ENCODE data around the gene JUN. TPM values are rescaled to one million over a fixed set of nuclear protein-coding genes. Genes with fewer than 3 reads are reported as not detected.
"Not testable (repeated sequence)": the region's sequence is repeated elsewhere in the genome, so short reads cannot be mapped to it uniquely, and the experiment has no call there.

The JUN gene
- total RNA-seq, 2 donors from 2014 or later, result 53.4 to 62.2 TPM

DNA sequence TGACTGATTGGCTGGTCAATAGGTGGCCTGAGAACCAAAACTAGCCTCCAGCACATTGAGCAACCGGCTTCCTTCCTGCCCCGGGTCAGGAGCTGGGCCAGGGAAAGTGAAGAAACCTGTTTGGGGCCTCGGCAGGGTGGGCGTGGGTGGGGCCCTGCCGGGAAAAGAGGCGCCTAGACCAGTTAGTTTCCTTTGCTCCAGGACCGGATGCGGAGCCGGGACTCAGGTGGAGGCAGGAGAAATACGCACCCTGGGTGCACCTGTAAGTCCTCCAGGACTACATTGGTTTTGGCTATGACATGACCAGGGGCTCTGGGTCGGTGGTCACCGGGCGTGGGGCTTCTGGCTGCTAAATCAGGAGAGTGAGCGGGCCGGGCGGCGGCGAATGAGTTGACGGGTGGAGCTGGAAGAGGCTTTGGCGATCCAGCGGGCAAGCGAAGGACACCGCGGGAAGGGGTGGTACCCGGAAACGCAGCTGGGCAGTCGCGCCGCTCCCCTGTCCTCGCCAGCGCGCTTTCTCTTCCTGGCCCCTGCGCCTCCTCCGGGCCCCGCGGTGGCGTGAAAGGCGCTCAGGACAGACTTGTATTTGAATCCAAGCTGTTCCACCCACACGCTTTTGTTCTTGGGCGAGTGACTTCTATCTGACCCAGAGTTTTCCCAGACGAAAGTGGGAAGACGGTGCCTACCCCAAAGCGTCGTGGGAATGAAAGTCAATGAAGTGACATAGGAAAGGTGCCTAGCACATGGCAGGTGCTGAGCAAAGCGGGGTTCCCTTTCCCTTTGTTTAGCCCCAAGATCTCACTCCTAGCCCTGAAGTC, 30.6 kb upstream of the JUN start:
- H3K4me1 Mint-ChIP-seq, result peaks cover 20% of the 10 kb centered on the region
- H3K27me3 Mint-ChIP-seq, result no peaks in the 10 kb centered on the region
- peak overlapping the region; percentile 87 for H3K4me3 Mint-ChIP-seq
- H3K27ac Mint-ChIP-seq, result no peak overlapping the region
- no peaks in the 10 kb centered on the region for H3K9me3 Mint-ChIP-seq
- H3K36me3 Mint-ChIP-seq (ENCODE audit: low read depth), result no peaks in the 10 kb centered on the region
- ATAC-seq (replicated peaks), result no peak

DNA sequence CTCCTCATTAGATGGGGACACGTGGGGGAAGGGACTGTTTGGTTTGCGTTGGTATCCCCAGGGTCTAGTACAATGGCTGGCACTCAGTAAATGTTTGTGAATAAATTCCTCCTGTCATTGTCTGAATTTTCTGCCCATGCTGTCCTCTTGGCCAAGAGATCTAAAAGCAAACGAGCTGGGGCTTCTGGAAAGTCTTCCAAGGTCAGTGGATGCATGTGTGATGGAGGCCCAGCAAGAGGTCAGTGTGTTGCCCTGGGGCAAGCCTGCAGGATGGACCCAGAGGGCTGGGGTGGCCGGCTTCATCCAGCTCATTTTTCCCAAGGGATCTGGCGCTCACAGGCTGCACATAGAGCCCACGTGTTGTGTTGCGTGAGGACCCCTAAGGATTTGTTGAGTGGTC, 30.0 kb upstream of the JUN start:
- H3K27ac Mint-ChIP-seq, result peak overlapping the region; percentile 66
- no peaks in the 10 kb centered on the region for H3K9me3 Mint-ChIP-seq
- peak overlapping the region; percentile 87 for H3K4me3 Mint-ChIP-seq
- peaks cover 24% of the 10 kb centered on the region for H3K4me1 Mint-ChIP-seq
- no peaks in the 10 kb centered on the region for H3K27me3 Mint-ChIP-seq
- no peak for ATAC-seq (replicated peaks)
- no peaks in the 10 kb centered on the region for H3K36me3 Mint-ChIP-seq (ENCODE audit: low read depth)

DNA sequence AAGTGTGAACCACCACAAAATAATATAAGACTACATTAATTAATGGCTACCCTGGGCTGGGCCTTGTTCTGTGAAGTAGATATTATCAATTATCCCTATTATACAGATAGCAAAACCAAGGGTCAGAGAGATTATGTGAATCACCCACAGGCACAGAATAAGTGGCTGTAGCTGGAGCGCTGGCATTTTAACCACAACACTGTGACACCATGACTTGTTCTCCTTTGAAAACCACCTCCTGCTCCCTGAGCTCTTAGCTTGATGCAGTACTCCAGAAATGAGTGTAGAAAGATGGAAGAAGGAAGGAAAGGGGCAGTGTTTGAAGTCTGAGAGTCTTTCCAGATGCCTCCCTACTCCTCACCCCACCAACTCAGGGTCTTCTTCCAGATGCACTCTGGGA, 29.5 kb upstream of the JUN start:
- peak overlapping the region; percentile 87 for H3K4me3 Mint-ChIP-seq
- peaks cover 24% of the 10 kb centered on the region for H3K4me1 Mint-ChIP-seq
- peak; percentile 64 for ATAC-seq (replicated peaks)
- H3K36me3 Mint-ChIP-seq (ENCODE audit: low read depth), result no peaks in the 10 kb centered on the region
- H3K27ac Mint-ChIP-seq, result peak overlapping the region; percentile 66
- no peaks in the 10 kb centered on the region for H3K9me3 Mint-ChIP-seq
- no peaks in the 10 kb centered on the region for H3K27me3 Mint-ChIP-seq

DNA sequence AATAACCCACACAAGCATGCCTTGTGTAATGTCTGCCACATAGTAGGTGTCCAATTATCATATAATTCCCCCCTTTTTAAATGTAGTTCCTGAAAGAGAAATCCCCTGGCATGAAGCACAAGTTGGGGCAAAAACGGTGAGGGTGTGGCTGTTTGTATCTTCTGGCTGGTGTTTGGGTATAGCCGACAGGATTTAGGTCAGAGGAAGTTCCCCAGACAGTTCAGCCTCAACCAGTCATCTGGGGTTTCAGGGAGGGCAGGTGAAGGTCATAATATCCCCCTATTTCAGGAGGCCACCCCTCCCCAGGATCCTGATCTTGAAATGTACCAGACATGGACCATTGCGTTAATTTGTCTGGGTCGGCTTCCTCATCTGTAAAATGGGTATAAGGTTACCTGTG, 29.1 kb upstream of the JUN start:
- no peaks in the 10 kb centered on the region for H3K9me3 Mint-ChIP-seq
- H3K36me3 Mint-ChIP-seq (ENCODE audit: low read depth), result no peaks in the 10 kb centered on the region
- peak overlapping the region; percentile 87 for H3K4me3 Mint-ChIP-seq
- peak; percentile 48 for ATAC-seq (replicated peaks)
- H3K4me1 Mint-ChIP-seq, result peaks cover 24% of the 10 kb centered on the region
- no peaks in the 10 kb centered on the region for H3K27me3 Mint-ChIP-seq
- H3K27ac Mint-ChIP-seq, result peak overlapping the region; percentile 66

DNA sequence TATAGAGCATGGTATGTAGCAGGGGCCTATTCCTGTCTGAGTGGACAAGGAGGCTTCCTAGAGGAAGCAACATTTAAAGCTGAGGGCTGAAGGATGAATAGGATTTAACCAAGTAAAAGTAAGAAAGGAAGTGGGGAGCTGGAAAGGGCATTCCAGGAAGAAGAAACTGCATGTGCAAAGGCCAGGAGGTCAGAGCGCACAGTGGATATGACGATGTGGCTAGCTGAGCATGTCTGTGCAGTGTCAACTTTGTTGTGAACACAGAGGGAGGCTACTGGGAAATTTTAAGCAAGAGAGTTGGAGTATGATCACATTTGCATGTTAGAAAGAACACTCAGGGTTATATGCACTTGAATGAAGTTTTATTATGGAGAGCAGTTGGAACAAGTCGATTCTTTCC, 28.6 kb upstream of the JUN start:
- Mint-ChIP-seq H3K9me3 (no peaks in the 10 kb centered on the region), H3K27ac (peak overlapping the region; percentile 66), H3K27me3 (no peaks in the 10 kb centered on the region), H3K36me3 (ENCODE audit: low read depth) (no peaks in the 10 kb centered on the region), H3K4me3 (peak overlapping the region; percentile 87), H3K4me1 (peaks cover 24% of the 10 kb centered on the region)
- no peak for ATAC-seq (replicated peaks)

DNA sequence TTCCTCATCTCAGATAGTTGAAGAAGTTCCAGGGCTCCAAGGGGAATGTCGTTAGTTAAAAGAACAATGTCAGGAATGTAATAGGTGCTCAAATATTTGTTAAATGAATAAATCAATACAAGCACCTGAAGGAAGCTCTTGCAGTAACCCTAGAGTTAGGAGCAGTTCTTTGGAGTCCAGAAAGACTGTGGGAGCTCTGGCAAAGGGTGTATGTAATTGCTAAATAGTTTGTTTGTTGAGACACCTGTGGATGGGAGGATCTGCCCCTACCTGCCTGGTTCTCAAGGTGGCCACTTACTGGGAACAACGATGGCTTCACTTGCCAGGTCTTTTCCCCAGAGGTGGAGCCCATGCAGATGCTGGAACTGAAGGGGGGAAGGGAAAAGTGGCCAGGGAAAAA, 27.5 kb upstream of the JUN start:
- no peaks in the 10 kb centered on the region for H3K36me3 Mint-ChIP-seq (ENCODE audit: low read depth)
- no peak for ATAC-seq (replicated peaks)
- H3K27me3 Mint-ChIP-seq, result no peaks in the 10 kb centered on the region
- peaks cover 24% of the 10 kb centered on the region for H3K4me1 Mint-ChIP-seq
- H3K4me3 Mint-ChIP-seq, result no peak overlapping the region
- H3K9me3 Mint-ChIP-seq, result no peaks in the 10 kb centered on the region
- no peak overlapping the region for H3K27ac Mint-ChIP-seq

DNA sequence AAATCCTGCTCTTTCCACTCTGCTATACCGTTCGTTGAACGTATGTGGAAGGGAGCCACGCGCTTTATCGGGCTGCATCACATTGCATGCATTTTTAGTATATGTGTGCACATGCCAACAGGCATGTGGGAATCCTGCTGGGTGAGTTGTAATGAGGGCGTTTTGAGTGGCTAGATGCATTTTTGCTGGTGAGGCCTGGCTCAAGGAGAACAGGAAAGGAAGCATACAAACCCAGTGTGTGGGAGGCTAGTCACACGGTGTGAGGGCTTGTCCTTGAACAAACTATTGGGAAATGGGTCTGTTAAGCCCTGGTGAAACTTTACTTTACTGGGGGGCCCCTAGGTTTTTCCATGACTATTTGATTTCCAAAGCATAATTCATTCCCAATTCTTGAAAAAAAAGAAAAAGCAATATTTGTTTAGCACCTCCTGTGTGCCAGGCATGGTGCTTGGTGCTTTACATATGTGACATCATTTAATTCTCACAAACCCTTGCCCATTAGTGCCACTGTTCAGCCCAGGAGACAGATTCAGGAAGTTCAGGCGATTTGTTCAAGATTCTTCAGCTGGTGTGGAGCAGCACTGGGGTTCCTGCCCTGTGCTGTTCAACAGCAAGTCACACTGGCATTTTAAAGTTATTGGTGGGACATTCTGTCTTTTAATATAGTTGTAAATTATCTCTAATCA, 25.6 kb upstream of the JUN start:
- no peak overlapping the region for H3K27ac Mint-ChIP-seq
- H3K4me3 Mint-ChIP-seq, result no peak overlapping the region
- no peaks in the 10 kb centered on the region for H3K36me3 Mint-ChIP-seq (ENCODE audit: low read depth)
- no peak for ATAC-seq (replicated peaks)
- no peaks in the 10 kb centered on the region for H3K27me3 Mint-ChIP-seq
- H3K4me1 Mint-ChIP-seq, result peaks cover 24% of the 10 kb centered on the region
- no peaks in the 10 kb centered on the region for H3K9me3 Mint-ChIP-seq

DNA sequence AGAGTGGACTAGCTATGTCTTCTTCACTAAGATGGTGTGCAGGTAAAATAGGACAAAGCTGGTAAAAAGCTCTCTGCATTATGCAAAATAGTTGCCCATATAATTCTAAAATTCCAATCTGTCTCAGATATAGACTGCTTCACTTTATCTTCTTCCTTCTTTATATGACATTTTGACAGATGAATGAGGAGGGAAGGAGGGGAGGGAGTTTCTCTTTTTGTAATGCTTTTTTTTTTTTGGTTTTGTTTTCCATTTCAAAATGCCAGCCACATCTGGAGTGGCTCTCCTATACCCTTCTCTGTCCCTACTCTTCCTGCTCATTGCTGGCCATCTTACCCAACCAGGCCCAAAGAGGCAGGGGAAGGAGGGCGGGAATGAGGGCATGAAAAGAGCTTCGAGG, 24.2 kb upstream of the JUN start:
- peaks cover 16% of the 10 kb centered on the region for H3K4me1 Mint-ChIP-seq
- no peak overlapping the region for H3K27ac Mint-ChIP-seq
- H3K36me3 Mint-ChIP-seq (ENCODE audit: low read depth), result no peaks in the 10 kb centered on the region
- H3K4me3 Mint-ChIP-seq, result no peak overlapping the region
- no peak for ATAC-seq (replicated peaks)
- H3K27me3 Mint-ChIP-seq, result no peaks in the 10 kb centered on the region
- no peaks in the 10 kb centered on the region for H3K9me3 Mint-ChIP-seq

DNA sequence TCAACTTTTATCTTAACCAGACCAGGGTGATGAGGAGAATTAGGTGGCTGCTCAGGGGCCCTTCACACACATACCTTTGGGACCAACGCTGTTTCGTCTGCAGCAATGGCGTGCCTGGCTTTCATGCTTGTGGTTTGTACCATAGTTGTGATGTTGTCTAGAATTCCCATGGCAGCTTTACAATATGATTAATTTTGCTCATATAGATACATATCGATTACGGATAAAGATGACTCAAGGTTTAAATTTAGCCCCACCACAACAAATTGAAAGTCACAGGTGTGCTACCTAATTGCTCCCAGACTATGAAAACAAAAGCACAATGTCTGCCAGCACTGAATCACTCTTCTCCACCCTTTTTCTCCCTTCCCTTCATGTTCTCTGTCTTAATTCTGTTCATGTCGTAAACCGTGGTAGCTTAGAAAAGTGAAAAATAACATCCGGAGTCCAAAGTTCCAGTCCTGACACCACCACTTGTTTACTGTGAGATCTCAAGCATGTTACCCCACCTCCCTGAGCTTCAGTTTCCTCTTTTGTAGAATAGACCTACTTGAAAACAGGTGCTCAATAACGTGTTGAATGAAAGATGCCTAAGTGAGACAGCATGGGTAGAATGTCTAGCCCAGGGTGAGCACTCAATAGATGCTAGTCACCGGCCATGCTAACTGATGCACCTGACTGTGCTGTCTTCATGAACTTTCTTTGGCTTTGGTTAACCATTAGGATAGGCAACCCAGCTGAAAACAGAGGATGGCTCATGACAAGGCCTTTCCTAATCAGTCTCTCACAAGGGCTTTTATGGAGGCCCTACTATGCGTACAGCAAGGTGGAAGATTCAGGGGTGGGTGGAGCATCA, 22.1 kb upstream of the JUN start:
- ATAC-seq (replicated peaks), result no peak
- Mint-ChIP-seq H3K9me3 (no peaks in the 10 kb centered on the region), H3K4me3 (no peak overlapping the region), H3K27me3 (no peaks in the 10 kb centered on the region), H3K36me3 (ENCODE audit: low read depth) (no peaks in the 10 kb centered on the region), H3K4me1 (peaks cover 5% of the 10 kb centered on the region), H3K27ac (no peak overlapping the region)

DNA sequence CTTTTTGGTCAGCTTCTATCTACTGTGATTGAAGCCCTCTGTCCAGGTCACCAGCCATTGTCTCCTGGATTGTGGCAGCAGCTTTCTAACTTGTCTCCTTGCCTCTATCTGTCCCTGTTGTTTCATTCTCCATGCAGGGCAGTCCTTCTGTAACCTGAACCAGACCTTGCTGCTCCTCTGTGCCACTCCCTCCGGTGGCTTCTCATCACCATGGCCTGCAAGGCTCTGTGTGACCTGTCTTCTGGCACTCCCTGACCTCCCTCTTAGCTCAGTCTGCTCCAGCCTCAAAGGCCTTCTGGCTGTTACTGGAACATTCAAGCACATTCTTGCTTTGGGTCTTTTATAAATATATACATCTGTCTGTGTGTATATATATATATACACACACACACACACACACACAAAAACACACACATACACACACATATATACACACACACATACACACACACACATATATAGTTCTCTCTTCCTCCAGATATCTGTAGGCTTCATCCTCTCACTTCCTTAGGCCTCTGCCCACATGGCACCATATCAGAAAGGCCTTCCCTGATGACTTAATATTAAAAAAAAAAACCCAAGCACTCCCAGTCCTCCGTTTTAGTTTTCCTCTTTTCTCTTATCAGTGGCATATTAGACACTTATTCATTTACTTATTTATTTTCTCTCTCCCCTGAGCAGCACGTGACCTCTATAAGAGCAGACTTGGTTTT, 21.2 kb upstream of the JUN start:
- no peak overlapping the region for H3K27ac Mint-ChIP-seq

DNA sequence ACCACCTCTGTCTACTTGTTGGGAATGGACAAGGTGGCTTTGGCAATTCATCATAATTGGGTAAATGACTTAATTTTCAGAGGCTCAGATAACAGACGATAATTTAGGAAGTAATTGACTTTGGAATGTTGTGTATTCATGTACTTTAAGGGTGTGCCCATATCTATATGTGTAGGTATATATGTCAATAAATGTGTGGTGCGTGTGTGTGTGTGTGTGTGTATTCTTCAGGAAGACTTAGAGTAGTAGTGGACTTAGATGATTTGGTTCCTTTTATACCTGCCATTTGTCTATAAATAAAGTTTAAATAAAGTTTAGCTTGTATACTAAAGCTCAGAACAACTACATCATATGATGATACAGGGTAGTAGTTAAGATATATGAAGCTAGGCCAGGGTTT, 20.0 kb upstream of the JUN start:
- Mint-ChIP-seq H3K27me3 (no peaks in the 10 kb centered on the region), H3K9me3 (no peaks in the 10 kb centered on the region), H3K4me3 (no peak overlapping the region), H3K27ac (no peak overlapping the region), H3K4me1 (no peaks in the 10 kb centered on the region), H3K36me3 (ENCODE audit: low read depth) (no peaks in the 10 kb centered on the region)
- ATAC-seq (replicated peaks), result no peak

More for the DNA sequence above, 21.2 kb upstream of the JUN start:
- Mint-ChIP-seq H3K9me3 (no peaks in the 10 kb centered on the region), H3K4me1 (peaks cover 5% of the 10 kb centered on the region), H3K27me3 (no peaks in the 10 kb centered on the region), H3K36me3 (ENCODE audit: low read depth) (no peaks in the 10 kb centered on the region), H3K4me3 (no peak overlapping the region)
- ATAC-seq (replicated peaks), result no peak

DNA sequence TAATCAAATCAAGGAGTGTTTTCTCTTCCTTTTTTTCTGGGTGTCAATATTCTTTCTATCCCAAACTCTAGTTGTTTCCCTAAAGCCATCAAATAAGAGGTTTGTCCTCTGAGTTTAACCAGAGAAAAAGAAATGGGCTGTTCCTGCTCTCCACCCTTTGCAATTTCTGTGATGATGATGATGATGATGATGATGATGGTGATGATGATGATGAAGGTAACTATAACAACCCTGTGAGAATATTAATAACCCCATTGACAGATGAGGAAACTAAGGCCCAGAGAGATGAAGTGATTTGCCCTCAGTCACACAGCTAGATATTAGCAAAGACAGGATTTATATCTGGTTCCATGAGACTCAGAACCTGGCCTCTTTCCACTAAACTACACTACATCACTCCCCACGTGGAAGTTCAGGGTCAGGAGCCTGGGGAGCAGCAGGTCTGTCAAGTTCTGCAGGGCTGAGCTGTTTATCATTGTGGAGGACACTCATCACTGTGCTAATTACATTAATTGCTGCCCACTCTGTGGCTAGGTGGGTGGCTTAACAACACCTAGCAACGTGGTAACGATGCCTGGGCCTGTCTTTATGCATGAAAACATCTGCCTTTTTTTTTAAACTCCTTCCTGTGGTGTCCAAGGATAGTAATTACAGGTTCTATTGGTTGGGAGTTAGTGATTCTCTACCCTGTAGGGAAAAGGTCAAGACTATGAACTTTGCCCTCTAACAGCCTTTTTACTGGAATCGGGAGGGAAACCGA, 19.0 kb upstream of the JUN start:
- Mint-ChIP-seq H3K4me3 (no peak overlapping the region), H3K4me1 (no peaks in the 10 kb centered on the region), H3K27me3 (no peaks in the 10 kb centered on the region), H3K9me3 (no peaks in the 10 kb centered on the region), H3K36me3 (ENCODE audit: low read depth) (no peaks in the 10 kb centered on the region), H3K27ac (no peak overlapping the region)
- no peak for ATAC-seq (replicated peaks)

DNA sequence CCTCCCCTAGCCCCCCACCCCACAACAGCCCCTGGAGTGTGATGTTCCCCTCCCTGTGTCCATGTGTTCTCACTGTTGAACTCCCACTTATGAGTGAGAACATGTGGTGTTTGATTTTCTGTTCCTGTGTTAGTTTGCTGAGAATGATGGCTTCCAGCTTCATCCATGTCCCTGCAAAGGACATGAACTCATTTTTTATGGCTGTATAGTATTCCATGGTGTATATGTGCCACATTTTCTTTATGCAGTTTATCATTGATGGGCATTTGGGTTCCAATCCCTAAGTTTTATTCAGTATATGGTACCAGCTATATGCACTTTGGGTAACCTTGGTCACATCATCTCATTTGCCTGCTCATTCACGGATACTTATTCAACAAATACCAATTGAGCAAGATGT, 17.4 kb upstream of the JUN start:
- not testable (repeated sequence) for H3K36me3 Mint-ChIP-seq (ENCODE audit: low read depth); ATAC-seq (replicated peaks); H3K4me1 Mint-ChIP-seq; H3K27ac Mint-ChIP-seq; H3K4me3 Mint-ChIP-seq; H3K27me3 Mint-ChIP-seq; H3K9me3 Mint-ChIP-seq

DNA sequence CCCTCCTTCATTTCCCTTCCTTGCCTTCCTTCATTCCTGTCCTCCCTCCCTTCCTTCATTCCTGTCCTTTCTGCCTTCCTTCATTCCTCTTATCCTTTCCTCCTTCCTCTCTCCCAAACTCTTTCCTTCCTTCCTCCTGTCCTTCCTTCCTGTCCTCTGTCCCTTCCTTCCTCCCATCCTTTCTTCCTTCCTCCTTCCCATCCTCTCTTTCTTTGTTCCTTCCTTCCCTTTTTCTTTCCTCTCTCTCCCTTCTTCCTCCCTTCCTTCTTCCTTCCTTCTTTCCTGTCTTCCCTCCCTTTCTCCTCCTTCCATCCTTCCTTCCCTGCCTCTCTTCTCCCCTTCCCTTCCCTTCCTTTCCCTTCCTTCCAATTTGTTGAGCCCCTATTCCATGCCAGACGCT, 15.8 kb upstream of the JUN start:
- no peak for ATAC-seq (replicated peaks)
- no peaks in the 10 kb centered on the region for H3K36me3 Mint-ChIP-seq (ENCODE audit: low read depth)
- H3K4me3 Mint-ChIP-seq, result no peak overlapping the region
- H3K4me1 Mint-ChIP-seq, result no peaks in the 10 kb centered on the region
- no peaks in the 10 kb centered on the region for H3K9me3 Mint-ChIP-seq
- peak overlapping the region; percentile 48 for H3K27ac Mint-ChIP-seq
- H3K27me3 Mint-ChIP-seq, result no peaks in the 10 kb centered on the region
